IPS-18c (cell line): ENCODE data around the gene OTOG.
A peak's percentile ranks its signal among the peaks of the same experiment; 100 is the strongest.

Experiments used
- H3K4me3 ChIP-seq: 2 replicates; pipeline ENCODE4 v1.7.0; 2013; ENCODE audit warnings: low read depth, mild to moderate bottlenecking, low read length, moderate library complexity; ENCODE audit not compliant: insufficient read depth
- H3K9me3 ChIP-seq: one replicate; pipeline ENCODE4 v1.6.1; 2013; ENCODE audit warnings: mild to moderate bottlenecking, low read length, moderate library complexity; ENCODE audit not compliant: control insufficient read depth, insufficient read depth

The OTOG gene

DNA sequence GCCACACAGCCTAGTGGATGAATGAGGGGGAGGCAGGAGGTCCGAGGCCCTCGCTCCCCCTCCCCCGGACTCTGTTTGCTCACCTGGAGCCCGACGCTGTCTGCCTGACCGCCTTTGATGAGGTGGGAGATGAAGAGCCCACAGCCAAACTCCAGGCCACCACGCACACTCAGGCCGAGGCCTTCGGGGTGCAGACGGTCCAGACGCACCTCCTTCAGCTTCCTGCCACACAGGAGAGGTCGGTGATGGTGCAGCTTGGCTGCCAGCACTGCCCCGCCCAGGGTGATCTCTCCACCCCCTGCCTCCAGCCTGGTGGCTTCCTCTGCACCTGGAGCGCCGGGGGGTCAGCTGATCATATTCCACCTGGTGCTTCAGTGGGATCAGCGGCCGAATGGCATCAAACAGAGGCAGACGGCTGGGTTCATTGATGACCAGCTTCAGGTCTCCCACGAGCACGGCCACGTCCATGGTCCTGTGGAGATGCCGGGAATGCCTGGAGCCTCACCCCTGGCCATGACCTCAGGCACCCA is 15.9 kb upstream of the OTOG start:
- Histone ChIP-seq H3K4me3 (no peak overlapping the region), H3K9me3 (no peaks in the 10 kb centered on the region)

DNA sequence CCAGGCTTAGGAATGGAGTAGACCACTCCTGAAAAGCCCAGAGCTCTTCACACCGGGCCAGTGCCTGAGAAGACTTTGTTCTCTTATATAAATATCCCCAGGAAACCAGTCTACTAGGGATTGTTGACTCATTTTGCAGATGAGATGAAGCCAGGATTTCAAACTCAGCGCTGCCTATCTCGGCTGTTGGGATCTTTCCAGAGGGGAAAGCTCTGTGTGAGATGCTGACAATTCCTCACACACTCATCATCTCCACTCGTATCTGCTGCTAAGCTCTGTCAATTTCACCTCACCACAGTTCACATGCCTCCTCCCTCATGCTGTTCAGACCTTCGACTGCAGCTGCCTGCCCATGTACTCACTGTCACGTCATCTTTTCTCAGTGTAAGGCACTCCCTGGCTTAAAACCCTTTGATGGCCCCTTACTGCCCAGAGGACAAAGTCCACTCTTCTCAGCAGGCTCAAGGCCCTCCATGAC is 15.4 kb upstream of the OTOG start:
- no peak overlapping the region for H3K4me3 ChIP-seq
- no peaks in the 10 kb centered on the region for H3K9me3 ChIP-seq

DNA sequence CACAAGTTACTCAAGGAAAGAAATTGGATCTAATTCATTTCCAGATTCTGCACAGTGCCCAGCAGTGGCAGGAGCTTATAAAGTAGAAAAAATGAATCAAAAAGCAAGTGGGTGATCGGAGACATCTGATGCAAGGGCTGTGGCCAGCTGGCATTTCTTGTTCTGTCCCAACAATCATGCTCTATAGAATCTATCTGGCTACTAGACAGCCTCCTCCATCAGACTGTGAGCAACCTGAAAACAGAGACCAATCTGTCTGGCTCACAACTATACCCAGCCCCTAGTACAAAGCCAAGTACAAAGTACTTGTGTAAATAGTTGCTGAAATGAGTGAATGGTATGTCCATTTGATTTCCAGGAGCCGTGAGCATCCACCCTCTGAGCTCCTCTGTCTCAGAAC is 14.3 kb upstream of the OTOG start:
- no peak overlapping the region for H3K4me3 ChIP-seq
- no peaks in the 10 kb centered on the region for H3K9me3 ChIP-seq

- Histone ChIP-seq H3K4me3 (no peak overlapping the region), H3K9me3 (no peaks in the 10 kb centered on the region)
Observed at GRCh38 chr11:17533341-17533740, 13.7 kb upstream of the OTOG start.

GRCh38 chr11:17533778-17534415 is 13.2 kb upstream of the OTOG start:
- no peak overlapping the region for H3K4me3 ChIP-seq
- no peaks in the 10 kb centered on the region for H3K9me3 ChIP-seq

DNA sequence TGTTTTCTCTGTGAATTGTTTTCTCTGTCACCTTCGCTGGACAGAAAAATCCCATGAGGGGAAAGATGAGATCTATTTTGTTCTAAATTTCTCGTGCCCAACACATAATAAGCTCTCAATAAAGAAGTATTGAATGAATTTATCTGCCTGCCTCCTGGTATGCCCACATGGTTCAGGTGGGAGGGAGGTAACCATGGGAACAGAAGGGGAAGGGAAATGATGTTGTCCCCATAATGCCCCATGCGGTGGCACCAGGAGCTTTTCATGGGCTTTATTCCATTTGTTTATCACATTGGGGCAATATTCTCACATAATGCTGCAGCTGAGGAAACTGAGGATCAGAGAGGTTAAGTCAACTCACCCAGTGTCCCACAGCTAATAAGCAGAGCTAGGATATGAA is 11.6 kb upstream of the OTOG start:
- Histone ChIP-seq H3K4me3 (no peak overlapping the region), H3K9me3 (no peaks in the 10 kb centered on the region)

- Histone ChIP-seq H3K9me3 (no peaks in the 10 kb centered on the region), H3K4me3 (no peak overlapping the region)
Observed at GRCh38 chr11:17537261-17537660, 9.8 kb upstream of the OTOG start.

DNA sequence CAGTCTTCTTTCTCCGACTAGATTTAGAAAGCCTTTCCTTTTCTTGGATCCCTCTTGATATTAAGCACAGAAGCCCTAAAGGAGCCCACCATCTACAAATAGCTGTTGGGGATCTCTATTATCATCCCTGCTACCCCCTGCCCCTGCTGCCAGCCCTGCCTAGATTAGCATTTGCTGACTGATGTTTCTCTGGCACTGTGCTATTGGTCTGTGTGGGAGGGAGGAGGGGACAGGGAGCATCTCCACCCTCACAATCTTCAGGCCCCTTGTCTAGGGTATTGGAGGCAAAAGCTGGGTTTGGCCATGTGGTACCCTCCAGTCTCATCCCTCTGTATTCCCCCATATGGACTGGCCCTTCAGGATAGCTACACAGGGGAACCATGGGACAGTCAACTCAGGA is 9.0 kb upstream of the OTOG start:
- no peaks in the 10 kb centered on the region for H3K9me3 ChIP-seq

GRCh38 chr11:17538731-17539130 is 8.3 kb upstream of the OTOG start:
- H3K4me3 ChIP-seq: no peak overlapping the region
- no peaks in the 10 kb centered on the region for H3K9me3 ChIP-seq

More for the DNA sequence above, 9.0 kb upstream of the OTOG start:
- no peak overlapping the region for H3K4me3 ChIP-seq

DNA sequence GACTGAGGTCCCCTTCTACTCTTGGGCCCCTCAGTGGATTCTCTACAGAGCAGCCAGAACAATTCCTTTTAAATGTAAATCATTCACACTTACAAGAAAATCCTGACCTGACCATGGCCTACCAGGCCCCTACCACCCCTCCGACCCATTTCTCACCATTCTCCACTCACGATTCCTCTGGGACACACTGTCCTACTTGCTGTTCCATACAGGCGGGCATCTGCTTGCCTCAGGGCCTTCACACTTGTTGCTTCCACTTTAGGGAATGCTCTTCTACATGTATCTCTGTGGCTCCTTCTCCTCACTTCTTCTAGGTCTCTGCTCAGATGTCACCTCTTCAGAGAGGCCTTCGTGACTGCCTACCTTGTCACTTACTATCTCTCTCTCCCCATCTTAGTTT is 6.3 kb upstream of the OTOG start:
- H3K9me3 ChIP-seq: no peaks in the 10 kb centered on the region
- H3K4me3 ChIP-seq: no peak overlapping the region

DNA sequence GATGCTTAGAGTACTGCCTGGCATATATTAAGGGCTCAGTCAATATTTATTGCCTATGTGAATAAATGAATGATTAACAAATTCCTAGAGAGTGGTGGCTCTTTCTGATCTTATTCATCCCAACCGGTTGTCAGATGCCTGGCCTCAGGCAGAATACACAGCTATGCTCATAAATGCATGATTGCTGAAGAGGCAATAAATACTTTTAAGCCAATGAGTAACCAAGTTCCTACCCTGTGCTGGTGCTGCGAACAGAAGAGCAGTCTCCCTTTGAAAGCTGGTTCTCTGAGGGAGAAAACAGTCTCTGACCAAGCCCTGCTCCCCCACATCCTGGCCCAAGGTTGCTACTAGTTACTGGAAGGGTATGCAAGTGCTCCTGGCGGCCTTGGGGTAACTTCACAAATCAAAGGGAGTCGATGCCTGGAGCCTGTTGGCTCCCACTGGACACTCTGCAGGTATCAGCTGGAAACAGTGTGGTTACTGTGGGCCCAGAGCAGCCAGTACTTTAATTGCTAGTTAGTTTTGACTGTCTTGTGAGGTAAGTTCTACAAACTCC is 5.7 kb upstream of the OTOG start:
- Histone ChIP-seq H3K4me3 (no peak overlapping the region), H3K9me3 (no peaks in the 10 kb centered on the region)

GRCh38 chr11:17542249-17542648 is 4.8 kb upstream of the OTOG start:
- H3K4me3 ChIP-seq: no peak overlapping the region

DNA sequence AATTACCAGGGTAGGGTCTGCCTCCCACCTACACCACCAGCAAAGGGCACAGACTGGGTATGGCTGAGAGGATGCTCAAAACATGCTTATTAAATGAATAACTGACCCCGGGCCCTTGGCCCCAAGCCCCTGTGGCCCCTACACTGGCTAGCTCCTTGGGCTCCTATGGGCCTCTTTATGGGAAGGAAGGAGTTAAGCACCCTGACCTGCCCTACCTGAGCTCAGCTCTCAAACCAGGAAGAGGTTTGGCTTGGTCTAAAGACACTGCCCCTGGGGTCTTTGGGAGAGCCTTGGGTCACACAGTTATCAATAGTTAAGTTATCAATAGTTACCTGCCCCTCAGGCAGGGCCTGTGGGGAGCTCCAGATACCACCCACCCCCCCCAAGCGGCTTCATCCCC is 4.0 kb upstream of the OTOG start:
- no peaks in the 10 kb centered on the region for H3K9me3 ChIP-seq
- H3K4me3 ChIP-seq: no peak overlapping the region

More at GRCh38 chr11:17542249-17542648, 4.8 kb upstream of the OTOG start:
- H3K9me3 ChIP-seq: no peaks in the 10 kb centered on the region

GRCh38 chr11:17543574-17544180 is 3.4 kb upstream of the OTOG start:
- Histone ChIP-seq H3K9me3 (no peaks in the 10 kb centered on the region), H3K4me3 (peak overlapping the region; percentile 58)

- Histone ChIP-seq H3K4me3 (peak within 1 kb of the TSS; percentile 58), H3K9me3 (no peaks in the 10 kb centered on the region)
Observed at GRCh38 chr11:17544181-17544622, 2.9 kb upstream of the OTOG start, which contains the start of gene USH1C. USH1C (minus strand) TSS chr11:17544416; CDS start chr11:17544307, 109 bp downstream.

DNA sequence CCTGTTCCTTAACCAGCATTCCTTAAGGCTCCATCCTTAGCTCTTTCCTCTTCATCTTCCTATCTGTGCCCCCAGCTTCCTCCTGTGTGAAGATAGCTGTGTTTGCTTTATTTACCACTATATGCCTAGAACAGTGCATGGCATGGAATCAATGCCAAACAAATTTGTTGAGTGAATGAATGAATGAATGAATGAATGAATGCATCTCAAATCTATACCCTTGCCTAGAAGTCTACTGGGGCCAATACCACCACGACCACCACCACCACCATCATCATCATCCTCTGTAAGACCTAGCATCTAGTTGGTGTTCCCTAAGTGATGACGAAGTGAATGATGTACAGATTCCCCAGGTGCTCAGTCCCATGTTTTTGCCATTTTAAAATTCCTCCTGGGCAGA is 819 bp upstream of the OTOG start:
- Histone ChIP-seq H3K4me3 (no peak overlapping the region), H3K9me3 (no peaks in the 10 kb centered on the region)

GRCh38 chr11:17547932-17548331 is 873 bp downstream of the OTOG start:
- Histone ChIP-seq H3K4me3 (0 out of 2 replicates have a peak overlapping the region, but pooled peaks have one; percentile 40), H3K9me3 (no peaks in the 10 kb centered on the region)

GRCh38 chr11:17548444-17548843 is 1.4 kb downstream of the OTOG start:
- H3K4me3 ChIP-seq: no peak overlapping the region
- no peaks in the 10 kb centered on the region for H3K9me3 ChIP-seq
